Astrocyte of the cerebellum (primary cell): ENCODE results near the gene GIMD1.
"Not testable (repeated sequence)": the region's sequence is repeated elsewhere in the genome, so short reads cannot be mapped to it uniquely, and the experiment has no call there.

ENCODE experiments used
- DNase-seq: peaks from one replicate; pipeline ENCODE4 v3.0.0-alpha.2; 2011; ENCODE audit warnings: low read depth
- H3K4me3 ChIP-seq: 2 replicates; pipeline ENCODE4 v1.5.1; 2011; ENCODE audit warnings: mild to moderate bottlenecking, low read depth, low read length, moderate library complexity
- in situ Hi-C: cut with HindIII; loops from 2 replicates; pipeline ENCODE4 v1.10.0; 2017; ENCODE audit warnings: low sequenced_read_pairs
- TF ChIP-seq, protein P1 (sequence below): IDR thresholded peaks from 2 replicates; pipeline ENCODE4 v1.5.1; 2012; ENCODE audit warnings: low read length, low read depth, moderate library complexity, mild to moderate bottlenecking; ENCODE audit errors: missing control alignments

The GIMD1 gene

DNA sequence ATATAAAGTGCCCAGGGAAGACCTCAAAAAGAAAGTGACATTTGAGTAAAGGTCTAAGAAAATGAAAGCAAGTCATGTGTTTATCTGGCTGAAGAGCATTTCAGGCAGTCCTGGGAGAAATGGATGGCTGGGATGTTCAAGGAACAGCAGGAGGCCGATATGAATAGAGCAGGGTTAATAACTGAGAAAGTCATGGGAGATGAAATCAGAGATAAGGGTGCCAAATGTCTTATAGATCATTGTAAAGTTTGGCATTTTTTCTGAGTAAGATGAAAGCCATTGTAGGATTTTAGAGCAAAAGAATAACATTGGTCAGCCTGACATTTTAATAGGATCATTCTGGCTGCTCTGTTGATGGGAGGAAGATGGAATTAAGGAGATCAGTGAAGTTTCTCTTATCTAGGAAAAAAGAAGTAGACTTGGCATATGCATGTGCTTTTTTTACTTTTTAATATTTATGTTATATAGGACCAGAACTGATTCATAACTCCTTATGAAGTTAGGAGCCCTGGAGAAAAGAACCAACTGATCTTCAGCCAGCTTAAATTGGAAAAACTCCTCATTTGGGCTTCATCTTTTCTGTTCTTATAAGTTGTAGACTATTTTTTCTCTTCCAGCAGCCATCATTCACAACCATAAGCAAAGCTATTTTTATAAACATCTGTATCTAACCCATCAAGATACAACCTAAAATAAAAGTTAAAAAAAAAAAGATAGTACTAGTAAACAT, 33.7 kb downstream of the GIMD1 start:
- no peak overlapping the region for H3K4me3 ChIP-seq
- DNase-seq: no peak
- in situ Hi-C loops: no loop called here
- TF ChIP-seq, protein P1, sequence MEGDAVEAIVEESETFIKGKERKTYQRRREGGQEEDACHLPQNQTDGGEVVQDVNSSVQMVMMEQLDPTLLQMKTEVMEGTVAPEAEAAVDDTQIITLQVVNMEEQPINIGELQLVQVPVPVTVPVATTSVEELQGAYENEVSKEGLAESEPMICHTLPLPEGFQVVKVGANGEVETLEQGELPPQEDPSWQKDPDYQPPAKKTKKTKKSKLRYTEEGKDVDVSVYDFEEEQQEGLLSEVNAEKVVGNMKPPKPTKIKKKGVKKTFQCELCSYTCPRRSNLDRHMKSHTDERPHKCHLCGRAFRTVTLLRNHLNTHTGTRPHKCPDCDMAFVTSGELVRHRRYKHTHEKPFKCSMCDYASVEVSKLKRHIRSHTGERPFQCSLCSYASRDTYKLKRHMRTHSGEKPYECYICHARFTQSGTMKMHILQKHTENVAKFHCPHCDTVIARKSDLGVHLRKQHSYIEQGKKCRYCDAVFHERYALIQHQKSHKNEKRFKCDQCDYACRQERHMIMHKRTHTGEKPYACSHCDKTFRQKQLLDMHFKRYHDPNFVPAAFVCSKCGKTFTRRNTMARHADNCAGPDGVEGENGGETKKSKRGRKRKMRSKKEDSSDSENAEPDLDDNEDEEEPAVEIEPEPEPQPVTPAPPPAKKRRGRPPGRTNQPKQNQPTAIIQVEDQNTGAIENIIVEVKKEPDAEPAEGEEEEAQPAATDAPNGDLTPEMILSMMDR: no peak

DNA sequence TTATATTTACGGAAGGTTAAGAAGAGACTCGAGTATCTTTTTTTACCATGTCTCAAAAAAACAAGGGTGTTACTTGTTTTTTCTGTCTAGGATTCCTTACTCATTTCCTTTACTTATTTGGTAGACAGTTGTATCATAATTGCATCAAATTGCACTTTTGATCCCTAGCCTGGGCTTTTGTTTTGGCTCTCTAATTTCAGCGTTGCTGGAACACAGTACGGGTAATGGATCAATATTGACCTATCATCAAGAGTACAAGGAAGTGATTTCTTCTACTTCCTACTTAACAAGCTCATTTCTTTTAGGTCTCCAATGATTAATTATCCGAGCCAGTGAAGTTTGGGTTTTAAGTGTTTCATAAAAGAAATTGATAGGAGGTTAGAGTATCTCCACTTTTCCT, 35.4 kb downstream of the GIMD1 start:
- H3K4me3 ChIP-seq: no peak overlapping the region
- TF ChIP-seq, protein P1: no peak
- no peak for DNase-seq
- in situ Hi-C loops: no loop called here

DNA sequence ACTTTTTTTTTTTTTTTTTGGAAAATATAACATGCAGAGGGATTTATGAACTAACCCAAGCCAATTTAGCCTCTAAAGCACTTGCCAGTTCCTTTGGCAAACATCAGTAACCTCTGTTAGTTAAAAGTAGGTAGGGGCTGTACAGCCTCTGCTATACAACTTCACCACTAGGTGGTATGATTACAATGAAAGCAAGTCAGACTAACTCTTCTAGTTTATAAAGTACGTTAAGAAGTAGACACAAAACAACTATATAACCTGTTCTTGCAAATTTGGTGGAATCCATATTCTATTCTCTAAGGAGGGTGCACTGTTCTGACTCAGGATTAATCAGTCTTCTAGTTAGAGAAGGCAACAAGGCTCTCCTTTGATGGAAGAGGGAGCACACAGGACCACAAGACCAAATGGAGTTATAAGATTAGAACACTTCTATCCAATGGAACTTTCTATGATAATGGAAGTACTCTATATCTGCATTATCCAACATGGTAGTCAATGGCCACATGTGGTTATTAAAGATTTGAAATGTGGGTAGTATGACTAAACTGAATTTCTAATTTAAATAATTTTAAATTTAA, 39.4 kb downstream of the GIMD1 start:
- DNase-seq: peak; percentile 45
- in situ Hi-C loops: no loop called here
- TF ChIP-seq, protein P1: peak; percentile 77
- no peak overlapping the region for H3K4me3 ChIP-seq

DNA sequence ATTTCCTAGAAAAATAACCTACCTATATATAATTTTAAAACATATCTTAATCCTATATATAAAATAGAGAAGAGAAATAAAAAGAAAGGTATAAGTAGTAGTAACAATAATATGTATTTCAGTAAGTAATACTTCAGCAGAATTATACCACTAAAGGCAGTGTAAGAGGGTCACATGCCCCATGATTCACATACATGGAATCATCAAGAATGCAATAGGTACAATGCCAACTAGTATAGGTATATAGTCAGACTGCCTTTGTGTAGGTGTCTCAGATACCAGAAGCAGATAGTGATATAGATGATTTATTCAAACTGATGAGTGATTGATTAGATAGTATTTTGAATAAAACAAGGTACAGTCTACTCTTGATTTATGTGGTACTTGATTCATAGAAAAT, 42.8 kb downstream of the GIMD1 start:
- TF ChIP-seq, protein P1: no peak
- no peak overlapping the region for H3K4me3 ChIP-seq
- in situ Hi-C loops: no loop called here
- DNase-seq: no peak

DNA sequence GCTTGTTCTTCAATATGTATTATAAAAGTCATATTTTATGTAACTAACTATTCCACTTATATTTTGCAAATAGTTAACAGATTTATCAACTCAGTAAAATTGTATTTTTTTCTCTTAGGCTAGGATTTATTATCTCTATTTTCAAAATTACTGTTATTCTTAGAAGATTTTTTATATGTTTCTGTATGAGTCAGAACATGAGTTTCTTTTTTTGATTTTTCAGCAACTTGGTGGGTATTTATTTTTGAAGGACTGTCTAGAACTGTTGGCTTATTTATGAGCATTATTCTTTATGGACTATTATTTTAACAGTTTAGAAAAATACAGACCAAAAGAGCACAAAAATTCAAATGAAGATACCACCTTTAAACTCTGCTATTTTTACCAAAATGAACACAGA, 45.5 kb downstream of the GIMD1 start:
- H3K4me3 ChIP-seq: no peak overlapping the region
- in situ Hi-C loops: no loop called here
- DNase-seq: no peak
- TF ChIP-seq, protein P1: no peak

DNA sequence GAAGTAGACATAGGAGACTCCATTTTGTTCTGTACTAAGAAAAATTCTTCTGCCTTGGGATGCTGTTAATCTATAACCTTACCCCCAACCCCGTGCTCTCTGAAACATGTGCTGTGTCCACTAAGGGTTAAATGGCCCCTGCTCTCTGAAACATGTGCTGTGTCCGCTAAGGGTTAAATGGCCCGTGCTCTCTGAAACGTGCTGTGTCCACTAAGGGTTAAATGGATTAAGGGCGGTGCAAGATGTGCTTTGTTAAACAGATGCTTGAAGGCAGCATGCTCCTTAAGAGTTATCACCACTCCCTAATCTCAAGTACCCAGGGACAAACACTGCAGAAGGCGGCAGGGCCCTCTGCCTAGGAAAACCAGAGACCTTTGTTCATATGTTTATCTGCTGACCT, 46.8 kb downstream of the GIMD1 start:
- in situ Hi-C loops, DNase-seq, H3K4me3 ChIP-seq: not testable (repeated sequence)

DNA sequence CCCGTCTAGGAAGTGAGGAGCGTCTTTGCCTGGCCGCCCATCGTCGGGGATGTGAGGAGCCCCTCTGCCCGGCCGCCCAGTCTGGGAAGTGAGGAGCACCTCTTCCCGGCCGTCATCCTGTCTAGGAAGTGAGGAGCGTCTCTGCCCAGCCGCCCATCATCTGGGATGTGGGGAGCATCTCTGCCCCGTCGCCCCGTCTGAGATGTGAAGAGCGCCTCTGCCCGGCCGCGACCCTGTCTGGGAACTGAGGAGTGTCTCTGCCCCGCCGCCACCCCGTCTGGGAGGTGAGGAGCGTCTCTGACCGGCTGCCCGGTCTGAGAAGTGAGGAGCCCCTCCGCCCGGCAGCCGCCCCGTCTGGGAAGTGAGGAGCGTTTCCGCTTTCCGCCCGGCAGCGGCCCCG, 47.4 kb downstream of the GIMD1 start:
- H3K4me3 ChIP-seq, DNase-seq, in situ Hi-C loops: not testable (repeated sequence)

DNA sequence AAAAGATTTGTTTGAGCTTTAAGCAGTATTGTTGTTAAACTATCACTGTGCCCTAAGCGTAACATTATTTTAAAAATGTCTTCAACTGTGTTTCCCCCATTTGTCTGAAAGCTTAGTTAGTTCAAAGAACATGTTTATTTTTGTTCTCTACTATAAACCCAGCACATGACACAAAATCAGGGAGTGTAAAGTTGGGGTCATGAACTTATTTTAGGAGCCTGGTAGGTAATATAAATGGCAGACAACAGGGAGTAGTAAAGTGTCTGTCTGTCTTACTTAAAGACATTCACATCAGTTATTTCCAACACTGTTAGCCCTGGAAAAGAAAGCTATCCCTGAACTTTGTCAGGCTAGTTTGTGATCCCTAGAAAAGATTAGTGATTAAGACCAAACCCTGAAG, 48.3 kb downstream of the GIMD1 start:
- TF ChIP-seq, protein P1: no peak
- no peak overlapping the region for H3K4me3 ChIP-seq
- in situ Hi-C loops: no loop called here
- no peak for DNase-seq
